Activated CD4-positive, alpha-beta T cell treated with anti-CD3 and anti-CD28 coated beads, Interleukin-2, amount 10 ng/mL, durations not matched to agents 7 days and 5 days (primary cell): ENCODE data around the gene TRIM42. TPM values are rescaled to one million over a fixed set of nuclear protein-coding genes. Genes with fewer than 3 reads are reported as not detected.

ENCODE experiments used
- CTCF ChIA-PET: fragments of 350-600 bp; sonication (Branson Sonifier 250); formaldehyde crosslinking; loops from one replicate; lab custom pipeline; 2021; ENCODE audit warnings: antibody characterized with exemption; lab: Charles Lee
- POLR2A ChIA-PET: fragments of 350-600 bp; sonication (Branson Sonifier 250); formaldehyde crosslinking; loops from one replicate; lab custom pipeline; 2021; ENCODE audit warnings: antibody characterized with exemption; lab: Charles Lee
- DNase-seq: peaks from one replicate; pipeline ENCODE4 v3.0.0-alpha.2; 2020
- H3K27ac Mint-ChIP-seq: one replicate; pipeline ENCODE4 v1.8.0; 2021; ENCODE audit warnings: mild to moderate bottlenecking, moderate library complexity, mixed read lengths
- H3K27me3 Mint-ChIP-seq: one replicate; pipeline ENCODE4 v1.8.0; 2021; ENCODE audit warnings: mixed read lengths
- H3K36me3 Mint-ChIP-seq: one replicate; pipeline ENCODE4 v1.8.0; 2021; ENCODE audit warnings: low read depth, mixed read lengths
- H3K4me1 Mint-ChIP-seq: one replicate; pipeline ENCODE4 v1.8.0; 2021; ENCODE audit warnings: mixed read lengths
- H3K4me3 Mint-ChIP-seq: one replicate; pipeline ENCODE4 v1.8.0; 2021; ENCODE audit warnings: mild to moderate bottlenecking, moderate library complexity, mixed read lengths
- H3K9me3 Mint-ChIP-seq: one replicate; pipeline ENCODE4 v1.8.0; 2021; ENCODE audit warnings: mixed read lengths
- total RNA-seq, 2 experiments: library from RNA; stranded (reverse); gene quantifications; one replicate each; pipeline ENCODE4 v1.2.3, GENCODE V29; 2021

Gene TRIM42
- total RNA-seq, 2 experiments from 2014 or later, result not detected

- Mint-ChIP-seq H3K4me1 (no peaks in the 10 kb centered on the region), H3K9me3 (no peaks in the 10 kb centered on the region), H3K27me3 (peaks cover 6% of the 10 kb centered on the region), H3K27ac (no peak overlapping the region), H3K36me3 (no peaks in the 10 kb centered on the region), H3K4me3 (no peak overlapping the region)
- no peak for DNase-seq
- CTCF ChIA-PET, result no interaction called here
- POLR2A ChIA-PET, result no interaction called here
Measured at GRCh38 chr3:140695361-140696061, 17.6 kb downstream of the TRIM42 start.

GRCh38 chr3:140699516-140700231 lies 21.8 kb downstream of the TRIM42 start:
- H3K27me3 Mint-ChIP-seq, result peaks cover 9% of the 10 kb centered on the region
- POLR2A ChIA-PET, result no interaction called here
- H3K27ac Mint-ChIP-seq, result no peak overlapping the region
- DNase-seq, result no peak
- H3K4me3 Mint-ChIP-seq, result no peak overlapping the region
- CTCF ChIA-PET, result no interaction called here
- no peaks in the 10 kb centered on the region for H3K36me3 Mint-ChIP-seq
- H3K4me1 Mint-ChIP-seq, result no peaks in the 10 kb centered on the region
- H3K9me3 Mint-ChIP-seq, result no peaks in the 10 kb centered on the region

- Mint-ChIP-seq H3K4me3 (no peak overlapping the region), H3K27ac (no peak overlapping the region), H3K9me3 (no peaks in the 10 kb centered on the region), H3K4me1 (no peaks in the 10 kb centered on the region), H3K27me3 (peaks cover 8% of the 10 kb centered on the region), H3K36me3 (no peaks in the 10 kb centered on the region)
- CTCF ChIA-PET, result no interaction called here
- POLR2A ChIA-PET, result no interaction called here
- DNase-seq, result no peak
Measured at GRCh38 chr3:140702281-140702680, 24.4 kb downstream of the TRIM42 start.

- POLR2A ChIA-PET, result no interaction called here
- Mint-ChIP-seq H3K27me3 (peaks cover 8% of the 10 kb centered on the region), H3K9me3 (no peaks in the 10 kb centered on the region), H3K4me3 (no peak overlapping the region), H3K4me1 (no peaks in the 10 kb centered on the region), H3K36me3 (no peaks in the 10 kb centered on the region), H3K27ac (no peak overlapping the region)
- CTCF ChIA-PET, result no interaction called here
- DNase-seq, result no peak
Measured at GRCh38 chr3:140703496-140703895, 25.6 kb downstream of the TRIM42 start.

- Mint-ChIP-seq H3K4me1 (no peaks in the 10 kb centered on the region), H3K27me3 (peaks cover 6% of the 10 kb centered on the region), H3K27ac (no peak overlapping the region), H3K9me3 (no peaks in the 10 kb centered on the region), H3K36me3 (no peaks in the 10 kb centered on the region), H3K4me3 (no peak overlapping the region)
- ChIA-PET CTCF (no interaction called here), POLR2A (interaction anchor here (0.6 kb wide), 1 partner anchor 279 kb away, joined by 5 read pairs; no protein-coding TSS in a partner anchor)
- DNase-seq, result no peak
Measured at GRCh38 chr3:140704733-140705132, 26.9 kb downstream of the TRIM42 start.

- Mint-ChIP-seq H3K27me3 (peaks cover 4% of the 10 kb centered on the region), H3K36me3 (no peaks in the 10 kb centered on the region), H3K27ac (no peak overlapping the region), H3K4me3 (no peak overlapping the region), H3K9me3 (no peaks in the 10 kb centered on the region), H3K4me1 (no peaks in the 10 kb centered on the region)
- POLR2A ChIA-PET, result no interaction called here
- CTCF ChIA-PET, result no interaction called here
- no peak for DNase-seq
Measured at GRCh38 chr3:140705954-140706353, 28.1 kb downstream of the TRIM42 start.

GRCh38 chr3:140706360-140706759 lies 28.5 kb downstream of the TRIM42 start:
- no peak overlapping the region for H3K27ac Mint-ChIP-seq
- H3K36me3 Mint-ChIP-seq, result no peaks in the 10 kb centered on the region
- peaks cover 4% of the 10 kb centered on the region for H3K27me3 Mint-ChIP-seq
- DNase-seq, result no peak
- no peaks in the 10 kb centered on the region for H3K4me1 Mint-ChIP-seq
- no peak overlapping the region for H3K4me3 Mint-ChIP-seq
- ChIA-PET POLR2A (no interaction called here), CTCF (interaction anchor here (0.9 kb wide), 1 partner anchor 12 kb away, joined by 3 read pairs; no protein-coding TSS in a partner anchor)
- H3K9me3 Mint-ChIP-seq, result no peaks in the 10 kb centered on the region

- CTCF ChIA-PET, result no interaction called here
Measured at GRCh38 chr3:140708815-140709214, 31.0 kb downstream of the TRIM42 start.

GRCh38 chr3:140709751-140710150 lies 31.9 kb downstream of the TRIM42 start:
- Mint-ChIP-seq H3K4me1 (peaks cover 3% of the 10 kb centered on the region), H3K36me3 (no peaks in the 10 kb centered on the region), H3K27ac (no peak overlapping the region), H3K4me3 (no peak overlapping the region), H3K9me3 (no peaks in the 10 kb centered on the region), H3K27me3 (peaks cover 3% of the 10 kb centered on the region)
- POLR2A ChIA-PET, result no interaction called here
- DNase-seq, result no peak
- CTCF ChIA-PET, result no interaction called here

More at GRCh38 chr3:140708815-140709214, 31.0 kb downstream of the TRIM42 start:
- POLR2A ChIA-PET, result no interaction called here
- Mint-ChIP-seq H3K36me3 (no peaks in the 10 kb centered on the region), H3K4me3 (no peak overlapping the region), H3K27ac (no peak overlapping the region), H3K4me1 (peaks cover 3% of the 10 kb centered on the region), H3K9me3 (no peaks in the 10 kb centered on the region), H3K27me3 (peaks cover 3% of the 10 kb centered on the region)
- DNase-seq, result no peak

- H3K4me3 Mint-ChIP-seq, result no peak overlapping the region
- ChIA-PET CTCF (no interaction called here), POLR2A (no interaction called here)
- no peak for DNase-seq
- no peak overlapping the region for H3K27ac Mint-ChIP-seq
- peaks cover 3% of the 10 kb centered on the region for H3K4me1 Mint-ChIP-seq
- H3K9me3 Mint-ChIP-seq, result no peaks in the 10 kb centered on the region
- H3K27me3 Mint-ChIP-seq, result peaks cover 3% of the 10 kb centered on the region
- no peaks in the 10 kb centered on the region for H3K36me3 Mint-ChIP-seq
Measured at GRCh38 chr3:140710711-140711389, 33.0 kb downstream of the TRIM42 start.

- H3K9me3 Mint-ChIP-seq, result no peaks in the 10 kb centered on the region
- H3K27ac Mint-ChIP-seq, result no peak overlapping the region
- no peaks in the 10 kb centered on the region for H3K36me3 Mint-ChIP-seq
- H3K27me3 Mint-ChIP-seq, result peaks cover 3% of the 10 kb centered on the region
- ChIA-PET POLR2A (no interaction called here), CTCF (no interaction called here)
- H3K4me3 Mint-ChIP-seq, result no peak overlapping the region
- no peak for DNase-seq
- H3K4me1 Mint-ChIP-seq, result peaks cover 4% of the 10 kb centered on the region
Measured at GRCh38 chr3:140711390-140712035, 33.6 kb downstream of the TRIM42 start.

GRCh38 chr3:140712301-140712700 lies 34.4 kb downstream of the TRIM42 start:
- H3K4me1 Mint-ChIP-seq, result peaks cover 4% of the 10 kb centered on the region
- no peak for DNase-seq
- no peak overlapping the region for H3K4me3 Mint-ChIP-seq
- H3K27me3 Mint-ChIP-seq, result peaks cover 3% of the 10 kb centered on the region
- H3K9me3 Mint-ChIP-seq, result no peaks in the 10 kb centered on the region
- no peak overlapping the region for H3K27ac Mint-ChIP-seq
- no peaks in the 10 kb centered on the region for H3K36me3 Mint-ChIP-seq
- POLR2A ChIA-PET, result no interaction called here
- CTCF ChIA-PET, result no interaction called here

GRCh38 chr3:140715035-140715434 lies 37.2 kb downstream of the TRIM42 start:
- H3K36me3 Mint-ChIP-seq, result no peaks in the 10 kb centered on the region
- POLR2A ChIA-PET, result no interaction called here
- DNase-seq, result no peak
- CTCF ChIA-PET, result no interaction called here
- H3K27me3 Mint-ChIP-seq, result peaks cover 3% of the 10 kb centered on the region
- no peak overlapping the region for H3K4me3 Mint-ChIP-seq
- H3K9me3 Mint-ChIP-seq, result no peaks in the 10 kb centered on the region
- peaks cover 4% of the 10 kb centered on the region for H3K4me1 Mint-ChIP-seq
- H3K27ac Mint-ChIP-seq, result no peak overlapping the region
